HG03469 (cell line): ENCODE results near the gene ANKS1B.
A peak's percentile ranks its signal among the peaks of the same experiment; 100 is the strongest.
"Not testable (repeated sequence)": the region's sequence is repeated elsewhere in the genome, so short reads cannot be mapped to it uniquely, and the experiment has no call there.

ENCODE experiments used
- ATAC-seq: cut with Tn5 transposase; IDR thresholded peaks from one replicate; pipeline ENCODE4 v1.9.1; 2021; ENCODE audit warnings: mild to moderate bottlenecking, moderate library complexity, moderate number of reproducible peaks; ENCODE audit not compliant: unreplicated experiment

ANKS1B gene

DNA sequence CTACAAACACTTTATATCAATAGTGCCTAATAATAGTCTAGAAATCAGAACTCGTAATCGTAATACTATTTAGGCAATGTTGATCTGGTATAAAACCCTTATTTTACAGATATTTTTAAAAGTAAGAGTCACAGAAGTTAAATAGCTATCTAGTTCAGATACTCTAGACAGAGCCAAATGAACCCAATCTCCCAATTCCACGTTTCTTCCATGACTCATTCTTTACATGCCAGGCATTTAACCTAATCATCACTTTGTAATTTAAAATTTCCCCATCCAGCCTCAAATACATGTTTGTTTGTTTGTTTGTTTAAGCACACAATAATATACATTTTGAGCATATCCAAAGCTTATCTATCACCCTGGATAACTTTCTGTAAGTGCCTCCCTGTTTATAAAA is 373.6 kb downstream of the ANKS1B start:
- ATAC-seq, result no peak

DNA sequence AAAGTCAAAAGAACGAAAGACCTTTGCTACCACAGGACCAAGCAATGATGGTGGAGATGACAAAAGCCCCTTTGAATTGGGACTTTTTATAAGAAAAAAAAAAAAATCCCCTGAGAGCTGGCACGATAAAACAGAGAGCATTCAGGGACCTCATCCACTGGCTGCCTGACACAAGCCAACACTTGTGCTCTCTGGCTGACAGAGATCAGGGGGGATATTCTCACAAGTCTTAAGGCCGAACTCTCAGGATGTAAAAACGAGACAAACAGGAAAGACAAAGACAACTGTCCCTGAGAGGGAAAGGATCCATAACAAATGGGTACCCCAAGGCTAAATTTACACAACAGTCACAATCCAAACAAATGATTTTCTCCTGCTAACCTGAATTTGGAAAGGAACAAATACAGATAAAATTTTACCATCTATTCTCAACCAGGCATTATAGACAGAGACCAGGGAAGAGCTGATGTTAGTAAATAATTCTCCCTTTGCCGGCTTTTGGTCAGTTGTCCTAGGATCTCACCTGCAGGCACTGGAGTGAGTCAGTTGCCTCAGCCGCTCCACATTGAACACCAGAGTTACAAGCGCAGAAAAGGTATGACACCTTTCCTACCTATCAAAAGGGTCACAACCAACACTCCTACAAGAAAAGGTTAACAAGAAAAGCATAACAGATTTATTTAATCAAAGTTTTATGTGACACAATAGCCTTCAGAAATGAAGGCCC is 375.1 kb downstream of the ANKS1B start:
- ATAC-seq, result no peak

DNA sequence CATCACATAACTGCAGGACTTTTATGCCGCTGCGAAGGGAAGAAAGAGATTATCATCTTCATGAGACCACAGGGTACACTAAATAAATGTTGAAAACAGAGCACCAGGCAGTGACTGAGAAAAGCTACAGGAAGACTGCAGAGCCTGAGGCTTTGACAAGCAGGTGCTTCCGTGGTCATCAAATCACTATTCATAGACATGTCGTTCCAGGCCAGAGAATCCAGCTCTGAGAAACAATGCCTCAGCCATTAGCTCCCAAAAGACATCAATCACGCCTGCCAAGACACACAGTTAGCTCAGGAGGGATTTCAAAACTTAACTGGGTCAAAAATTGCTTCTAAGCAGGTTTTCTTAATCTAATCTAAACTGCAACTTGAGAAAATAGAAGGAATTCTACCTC is 384.3 kb downstream of the ANKS1B start:
- peak; percentile 87 for ATAC-seq

DNA sequence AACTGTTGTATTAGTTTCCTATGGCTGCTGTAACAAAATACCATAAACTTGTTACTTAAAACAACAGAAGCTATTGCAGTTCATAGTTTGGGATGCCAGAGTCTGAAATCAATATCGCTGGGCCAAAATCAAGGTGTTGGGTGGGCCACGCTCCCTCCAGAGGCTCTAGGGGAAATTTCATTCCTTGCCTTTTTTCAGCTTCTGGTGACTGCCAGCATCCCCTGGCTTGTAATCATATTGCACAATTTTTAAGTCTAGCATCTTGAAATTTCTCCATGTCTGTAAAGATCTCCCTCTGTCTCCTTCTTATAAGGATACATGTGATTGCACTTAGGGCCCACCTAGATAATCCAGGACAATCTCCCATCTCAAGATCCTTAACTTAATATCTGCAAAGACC is 386.0 kb downstream of the ANKS1B start:
- ATAC-seq, result no peak

DNA sequence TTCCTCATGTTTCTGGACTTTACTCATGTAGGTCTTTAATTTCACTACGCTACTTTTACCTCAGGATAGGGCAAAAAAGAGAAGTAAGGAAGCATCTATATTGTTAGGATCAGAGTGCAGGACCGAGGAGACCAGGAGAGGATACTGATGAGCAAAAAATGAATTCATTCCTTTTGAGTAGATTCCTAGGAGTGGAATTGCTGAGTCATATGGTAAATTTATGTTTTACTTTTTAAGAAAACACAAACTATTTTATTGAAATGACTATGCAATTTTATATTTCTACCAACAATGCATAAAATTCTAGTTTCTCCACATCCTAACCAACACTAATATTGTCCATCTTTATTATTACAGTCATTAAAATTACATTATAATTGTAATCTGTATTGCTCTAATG is 388.0 kb downstream of the ANKS1B start:
- ATAC-seq, result no peak

DNA sequence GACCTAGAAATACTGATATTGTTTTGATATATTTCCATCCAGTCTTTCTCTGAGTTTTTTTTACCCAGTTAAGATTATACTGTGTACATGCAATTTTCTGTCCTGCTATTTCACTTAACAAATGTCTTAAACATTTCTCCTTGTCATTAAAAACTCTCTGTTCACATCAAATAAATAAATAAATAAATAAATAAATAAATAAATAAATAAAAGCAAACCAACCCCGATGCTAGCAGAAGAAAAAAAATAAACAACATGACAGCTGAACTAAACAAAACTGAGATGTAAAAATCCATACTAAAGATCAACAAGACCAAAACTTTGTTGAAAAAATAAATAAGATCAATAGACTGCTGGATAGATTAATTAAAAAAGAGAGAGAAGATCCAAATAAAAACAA is 407.6 kb downstream of the ANKS1B start:
- ATAC-seq, result not testable (repeated sequence)

DNA sequence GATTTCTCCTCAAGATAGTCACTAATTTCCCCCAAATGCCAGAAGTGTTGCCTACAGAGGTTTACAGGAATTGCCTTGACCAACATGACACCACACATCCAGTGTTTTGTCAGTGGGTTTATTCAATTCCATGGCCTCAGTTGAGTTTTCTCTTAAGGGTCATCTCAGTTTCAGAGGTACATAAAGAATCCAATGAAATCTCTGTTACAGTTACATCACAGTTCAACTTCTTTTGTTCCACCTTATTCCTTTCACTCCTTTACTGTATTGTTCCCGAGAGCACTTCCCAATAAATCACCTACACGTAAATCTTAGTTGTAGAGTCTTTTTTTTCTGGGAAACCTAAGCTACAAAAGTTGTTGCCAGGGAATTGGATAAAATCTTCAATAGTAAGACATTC is 410.8 kb downstream of the ANKS1B start:
- no peak for ATAC-seq

DNA sequence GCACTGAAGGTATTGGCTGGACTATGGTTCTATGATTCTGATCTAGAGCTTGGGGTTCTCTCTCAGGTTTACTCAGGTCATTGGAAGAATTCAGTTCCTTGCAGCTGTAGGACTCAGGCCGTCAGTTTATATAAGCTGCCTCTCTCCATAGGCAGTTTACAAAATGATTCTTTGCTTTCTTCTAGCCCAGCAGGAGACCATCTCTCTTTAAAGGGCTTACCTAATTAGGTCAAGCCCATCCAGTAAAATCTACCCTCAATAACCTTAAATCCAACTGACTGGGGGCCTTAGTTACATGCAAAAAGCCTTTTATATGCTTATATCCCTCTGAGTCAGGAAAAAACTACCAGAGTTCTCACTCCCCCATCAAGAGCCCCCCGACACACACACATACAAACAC is 417.7 kb downstream of the ANKS1B start:
- ATAC-seq, result no peak

DNA sequence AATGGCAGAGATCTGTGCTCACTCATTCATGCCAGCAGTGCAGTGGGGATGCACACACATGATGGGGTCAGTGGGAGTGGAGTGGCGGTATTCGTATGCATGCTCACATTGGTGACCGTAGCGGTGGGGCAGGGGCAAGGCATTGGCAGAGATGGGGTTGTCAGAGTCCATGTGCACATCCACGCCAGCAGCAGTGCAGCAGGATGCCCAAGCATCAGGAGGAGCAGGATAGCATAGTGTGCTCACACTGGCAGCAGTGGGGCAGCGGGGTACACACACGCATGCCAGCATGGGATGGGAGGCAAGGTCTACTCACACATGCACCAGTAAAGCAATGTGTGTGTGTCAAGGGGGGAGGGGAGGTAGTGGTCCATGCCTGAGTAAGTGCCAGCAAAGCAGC is 426.6 kb downstream of the ANKS1B start:
- ATAC-seq, result no peak

DNA sequence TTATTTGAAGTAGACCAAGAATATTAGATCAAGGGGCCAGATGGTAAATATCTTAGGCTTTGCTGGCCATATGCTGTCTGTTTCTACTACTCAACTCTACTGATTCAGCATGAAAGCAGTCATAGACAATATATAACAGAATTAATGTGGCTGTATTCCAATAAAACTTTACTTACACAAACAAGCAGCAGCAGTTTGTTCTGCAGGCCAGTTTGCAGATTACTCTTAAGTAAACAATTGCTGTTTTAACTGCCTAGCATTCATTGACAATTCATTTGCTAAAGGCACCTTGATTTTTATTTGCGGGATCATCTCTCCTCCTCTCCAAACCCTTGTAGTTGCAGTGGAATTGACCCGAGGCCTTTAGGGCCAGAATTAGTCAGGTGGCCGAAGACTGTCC is 431.3 kb downstream of the ANKS1B start:
- ATAC-seq, result no peak

DNA sequence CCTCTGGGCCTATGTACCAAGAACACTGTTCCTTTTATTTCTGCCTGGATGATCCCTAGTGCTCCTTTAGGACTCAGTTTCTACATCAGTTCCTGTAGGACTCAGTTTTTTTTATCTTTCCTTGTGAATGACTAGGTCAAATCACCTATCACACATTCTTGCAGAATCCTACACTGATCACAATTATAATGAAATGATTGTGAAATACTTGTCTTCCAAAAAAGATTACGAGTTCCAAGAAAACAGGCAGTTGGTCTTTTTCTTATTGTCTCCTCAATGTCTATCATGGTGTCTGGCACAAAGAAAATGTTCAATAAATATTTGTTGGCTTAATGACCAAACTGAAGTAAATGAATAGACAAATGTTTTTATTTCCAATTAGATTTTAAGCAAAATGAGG is 432.7 kb downstream of the ANKS1B start:
- no peak for ATAC-seq

DNA sequence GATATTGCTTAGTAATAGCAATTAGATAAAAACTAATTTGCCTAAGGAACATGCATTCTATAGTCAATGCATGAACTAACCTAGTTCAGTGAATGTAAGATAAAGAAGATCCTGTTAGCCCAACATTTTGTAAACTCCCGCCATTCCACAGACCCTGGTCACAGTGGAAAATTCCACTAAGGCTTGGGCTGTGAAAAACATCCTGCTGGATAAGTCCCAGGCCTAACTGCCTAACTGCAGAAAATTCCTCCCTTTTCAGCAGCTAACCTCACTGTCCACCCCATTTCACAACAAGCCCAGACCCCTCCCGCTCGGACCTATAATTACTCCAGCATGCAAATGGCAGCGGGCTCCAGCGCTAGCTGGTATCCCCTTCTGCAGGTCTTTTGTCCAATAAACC is 435.1 kb downstream of the ANKS1B start:
- no peak for ATAC-seq

DNA sequence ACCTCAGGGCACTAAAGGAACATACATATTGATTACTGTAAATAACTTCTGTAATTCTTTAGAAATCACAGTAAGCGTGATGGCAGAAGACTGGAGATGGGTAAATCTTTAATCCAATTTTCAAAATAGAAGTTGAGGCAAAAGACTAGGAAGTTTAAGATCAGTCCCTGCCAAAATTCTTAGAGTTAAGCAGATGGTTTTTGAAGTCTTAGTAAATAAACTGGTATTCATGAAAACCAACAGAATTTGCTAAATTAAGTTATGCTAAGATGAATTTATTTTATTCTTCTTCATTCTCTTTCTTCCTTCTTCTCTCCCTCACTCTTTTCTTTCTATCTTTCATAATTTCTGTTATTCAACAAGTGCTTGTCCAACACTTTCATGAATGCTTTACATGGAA is 435.5 kb downstream of the ANKS1B start:
- ATAC-seq, result no peak

DNA sequence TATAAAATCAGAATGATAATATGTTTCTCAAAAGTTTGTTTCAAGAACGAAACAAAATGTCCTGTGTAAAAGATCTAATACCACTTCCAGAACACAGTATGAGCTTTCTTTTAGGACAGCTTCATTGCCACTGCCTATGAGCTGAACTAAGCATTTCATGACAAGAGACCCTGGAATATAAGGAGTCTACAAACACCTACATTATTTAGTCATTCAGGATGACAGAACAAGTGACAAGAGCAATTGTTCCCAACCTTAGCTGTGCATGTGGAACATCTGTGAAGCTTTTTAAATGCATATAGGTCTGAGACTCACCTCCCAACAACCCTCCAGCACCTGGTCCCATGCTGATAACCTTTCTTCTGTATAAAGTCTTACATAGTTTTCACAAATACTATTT is 440.3 kb downstream of the ANKS1B start:
- no peak for ATAC-seq

DNA sequence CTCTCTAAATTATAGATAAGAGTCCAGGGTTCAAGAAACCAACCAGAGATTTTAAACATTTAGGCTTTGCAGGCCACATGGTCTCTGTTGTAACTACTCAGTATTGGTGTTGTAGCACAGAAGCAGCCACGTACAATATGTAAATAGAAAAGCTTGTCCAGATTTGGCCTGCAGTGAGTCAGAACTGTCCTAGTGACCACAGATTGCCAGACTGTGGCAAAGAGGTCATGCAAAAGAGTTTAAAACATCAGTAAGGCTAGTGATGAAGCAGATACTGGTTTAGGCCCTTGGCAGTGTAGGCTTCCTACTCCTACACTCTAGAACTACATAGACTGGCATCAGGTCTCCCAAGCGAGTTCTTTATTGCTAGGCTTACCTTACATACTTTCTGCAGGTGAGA is 454.8 kb downstream of the ANKS1B start:
- peak; percentile 99 for ATAC-seq

DNA sequence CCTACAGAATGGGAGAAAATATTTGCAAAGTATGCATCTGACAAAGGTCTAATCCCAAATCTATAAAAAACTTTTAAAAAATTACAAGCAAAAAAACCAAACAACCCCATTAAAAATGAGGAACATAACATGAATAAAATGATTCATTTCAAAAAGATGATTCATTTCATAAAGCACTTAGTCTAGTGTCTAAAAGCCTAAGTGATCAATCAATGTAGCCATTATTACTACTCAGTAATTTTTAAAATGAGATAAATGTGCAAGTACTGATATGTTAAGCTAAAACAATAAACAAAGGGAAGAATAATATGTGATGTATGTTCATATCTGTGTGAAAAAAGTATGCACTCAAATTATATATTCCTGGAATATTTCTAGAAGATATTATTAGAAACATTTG is 456.3 kb downstream of the ANKS1B start:
- ATAC-seq, result no peak

DNA sequence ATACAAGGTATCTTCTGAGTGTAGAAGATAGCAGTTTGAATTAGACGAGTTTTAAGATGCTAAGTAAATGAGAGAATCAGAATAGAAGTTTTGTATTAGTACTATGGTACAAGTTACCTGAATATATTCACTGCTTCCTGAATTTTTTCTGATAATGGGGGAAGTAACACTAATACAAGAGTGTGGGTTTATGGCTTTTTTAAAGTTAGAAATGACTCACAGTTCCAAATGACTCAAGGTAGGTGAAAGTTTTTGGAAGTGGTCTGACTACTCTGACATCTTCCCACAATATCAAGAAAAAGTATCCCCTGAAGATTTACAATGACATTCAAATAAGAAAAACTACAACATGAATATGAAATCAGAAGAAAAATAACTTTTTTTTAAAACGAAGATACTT is 460.9 kb downstream of the ANKS1B start:
- no peak for ATAC-seq

DNA sequence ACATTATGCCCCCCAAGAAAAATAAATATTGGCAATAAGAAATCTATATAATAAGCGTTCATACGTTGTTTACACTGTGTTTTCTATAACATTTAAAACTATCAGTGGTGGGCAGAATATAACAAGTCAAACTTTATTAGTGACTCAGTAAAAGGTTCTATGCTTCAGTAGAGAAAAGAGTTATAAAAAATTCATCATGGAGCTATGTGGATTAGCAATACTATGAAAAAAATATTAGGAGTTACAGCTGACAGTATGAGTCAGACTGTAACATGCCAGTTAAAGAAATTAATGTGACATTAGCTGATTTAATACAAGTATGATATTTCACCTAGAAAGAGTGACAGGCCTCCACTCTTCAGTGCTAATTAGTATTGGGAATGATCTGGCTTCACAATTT is 462.3 kb downstream of the ANKS1B start:
- ATAC-seq, result no peak

DNA sequence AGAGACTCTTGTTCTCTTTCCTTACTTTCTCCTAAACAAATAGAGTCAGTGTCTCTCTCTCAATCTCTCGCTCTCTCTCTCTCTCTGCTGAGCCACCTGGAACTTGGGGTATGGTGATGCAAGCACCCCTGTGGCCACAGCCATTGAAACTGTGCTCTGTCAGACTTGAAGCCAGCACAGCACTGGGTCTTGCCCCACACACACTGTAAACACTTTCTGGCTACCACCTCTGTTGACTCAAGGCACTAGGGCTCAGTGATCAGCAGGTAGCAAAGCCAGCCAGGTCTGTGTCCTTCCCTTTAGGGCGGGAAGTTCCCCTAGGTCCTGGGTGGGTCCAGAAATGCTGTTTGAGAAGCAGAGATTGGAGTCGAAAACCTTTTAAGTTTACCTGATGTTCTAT is 463.1 kb downstream of the ANKS1B start:
- no peak for ATAC-seq

DNA sequence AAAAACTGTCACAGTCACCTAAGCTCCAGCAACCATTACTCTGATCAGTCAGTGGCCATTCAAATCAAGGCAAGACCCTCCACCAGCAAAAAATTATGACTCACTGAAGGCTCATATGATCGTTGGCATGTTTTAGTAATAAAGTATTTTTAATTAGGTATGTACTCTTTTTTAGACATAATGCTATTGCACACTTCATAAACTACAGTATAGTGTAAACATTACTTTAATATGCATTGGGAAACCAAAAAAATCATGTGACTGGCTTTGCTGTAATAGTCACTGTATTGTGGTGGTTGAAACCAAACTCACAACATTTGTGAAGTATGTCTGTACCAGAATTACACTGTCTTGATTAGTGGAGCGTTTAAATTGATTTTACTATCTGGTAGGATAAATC is 471.7 kb downstream of the ANKS1B start:
- ATAC-seq, result no peak

DNA sequence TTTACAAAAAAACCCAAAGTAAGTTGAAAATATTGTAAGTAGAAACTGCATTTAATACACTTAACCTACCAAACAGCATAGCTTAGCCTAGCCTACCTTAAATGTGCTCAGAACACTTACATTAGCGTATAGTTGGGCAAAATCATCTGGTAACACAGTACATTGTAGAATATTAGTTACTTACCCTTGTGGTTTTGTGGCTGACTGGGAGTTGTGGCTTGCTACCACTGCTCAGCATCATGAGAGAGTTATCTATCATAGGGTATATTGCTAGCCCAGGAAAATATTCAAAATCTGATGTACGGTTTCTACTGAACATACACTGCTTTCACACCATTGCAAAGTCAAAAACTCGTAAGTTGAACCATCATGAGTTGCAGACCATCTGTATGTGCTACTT is 478.9 kb downstream of the ANKS1B start:
- no peak for ATAC-seq

DNA sequence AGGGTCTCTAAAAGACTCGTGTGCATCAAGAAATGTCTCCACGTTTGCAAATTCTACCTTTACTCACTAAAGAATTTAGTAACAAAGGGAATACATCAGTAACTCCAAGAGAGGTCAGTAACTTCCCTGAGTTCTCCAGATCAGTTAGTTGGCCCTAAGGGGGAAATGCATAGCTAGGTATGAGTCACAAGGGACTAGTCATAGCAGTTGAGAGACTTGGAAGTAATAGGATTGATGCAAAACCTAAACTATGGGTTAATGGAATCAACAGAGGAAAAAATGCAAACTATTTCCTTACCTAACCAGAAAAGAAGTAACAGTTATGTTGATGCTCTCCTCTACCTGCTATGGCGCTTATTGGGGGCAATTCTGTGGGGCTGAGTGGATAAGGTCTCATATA is 486.0 kb downstream of the ANKS1B start:
- ATAC-seq, result no peak

DNA sequence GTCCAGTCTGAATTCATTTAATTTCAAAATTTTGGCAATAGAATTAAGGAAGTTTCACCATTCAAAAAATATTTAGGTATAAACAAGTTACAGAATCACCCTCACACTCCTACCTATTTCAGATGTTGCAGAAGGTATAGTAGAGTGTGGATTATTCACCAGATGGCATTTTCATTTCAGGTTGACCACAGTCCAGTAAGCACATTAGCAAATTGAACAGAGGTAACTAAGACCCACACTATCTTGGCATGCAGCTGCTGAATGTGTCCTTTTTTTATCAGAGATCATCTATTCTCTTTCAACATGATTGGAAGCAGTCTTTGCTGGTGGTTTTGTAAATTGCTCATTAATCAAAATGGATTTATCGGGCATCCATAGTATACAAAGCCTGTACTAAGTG is 488.9 kb downstream of the ANKS1B start:
- ATAC-seq, result no peak
